NCI-H345 (cell line): ENCODE data around the gene TAS2R60.
A peak's percentile ranks its signal among the peaks of the same experiment; 100 is the strongest.
"Not testable (repeated sequence)": the region's sequence is repeated elsewhere in the genome, so short reads cannot be mapped to it uniquely, and the experiment has no call there.

Source experiments
- DNase-seq: peaks from one replicate; lab custom pipeline; 2025; lab: John Stamatoyannopoulos, UW

The TAS2R60 gene

DNA sequence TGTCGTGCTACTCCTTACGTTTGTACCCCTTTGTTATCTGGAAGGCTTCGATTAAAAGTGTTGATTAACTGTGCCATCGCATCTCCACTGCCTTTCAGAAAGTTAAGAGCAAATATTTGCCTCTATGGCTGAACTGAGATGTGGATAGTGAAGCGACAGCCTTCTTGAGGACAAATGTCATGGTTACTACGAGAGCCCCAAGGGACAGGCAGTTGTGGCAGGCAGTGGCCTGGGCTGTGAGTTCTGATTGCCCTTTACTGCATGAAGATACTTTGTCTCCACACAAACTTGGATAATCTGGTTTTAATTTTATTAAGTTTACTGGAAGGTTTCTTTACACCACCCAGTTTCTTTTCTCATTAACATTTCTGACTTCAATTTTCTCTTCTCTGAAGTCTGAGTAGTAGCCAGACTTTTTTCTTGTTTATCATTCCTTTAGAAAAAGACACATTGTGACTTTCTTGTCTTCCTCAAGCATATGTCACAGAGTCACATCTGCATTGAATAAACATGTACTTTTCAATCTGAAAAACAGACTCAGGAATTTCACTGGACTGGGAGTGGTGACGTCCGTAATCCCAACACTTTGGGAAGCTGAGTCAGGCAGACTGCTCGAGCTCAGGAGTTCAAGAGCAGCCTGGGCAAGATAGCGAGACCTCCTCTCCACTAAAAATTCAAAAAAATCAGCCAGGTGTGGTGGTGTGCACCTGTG lies 36.0 kb downstream of the TAS2R60 start:
- DNase-seq: no peak

DNA sequence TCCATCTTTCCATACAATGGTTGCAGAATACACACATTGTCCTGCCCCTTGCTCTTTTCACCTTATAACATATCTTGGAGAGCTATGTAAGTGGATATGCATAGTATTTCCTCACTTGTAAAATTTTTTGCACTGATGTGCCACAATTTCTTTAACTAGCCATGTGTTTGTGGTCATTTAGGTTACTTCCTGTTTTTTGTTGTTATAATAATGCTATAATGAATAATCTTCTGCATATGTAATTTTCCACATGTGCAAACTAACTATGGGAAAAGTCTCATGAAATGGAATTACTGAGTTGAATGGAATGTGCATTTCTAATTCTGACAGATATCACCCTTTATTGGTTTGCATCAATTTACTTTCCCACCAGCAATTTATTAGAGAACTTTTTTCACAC lies 37.2 kb downstream of the TAS2R60 start:
- no peak for DNase-seq

DNA sequence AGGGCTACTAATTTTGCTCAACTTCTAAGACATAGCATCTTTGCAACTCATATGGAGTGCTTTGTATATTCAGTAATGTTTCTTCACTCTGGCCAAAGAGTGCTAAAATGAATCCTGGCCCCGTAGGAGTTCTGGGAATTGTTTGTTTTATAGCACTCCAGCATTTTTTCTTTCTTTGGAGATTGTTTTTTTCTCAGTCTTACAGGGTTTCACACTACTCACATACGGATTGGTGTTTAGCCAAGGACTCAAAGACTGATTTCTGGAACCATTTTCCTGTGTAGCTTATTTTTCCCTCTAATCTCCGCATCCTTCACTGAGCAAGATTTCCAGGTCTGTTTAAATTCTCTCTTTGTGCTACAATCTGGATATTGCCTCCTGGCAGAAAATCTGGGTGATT lies 40.9 kb downstream of the TAS2R60 start:
- DNase-seq: no peak

DNA sequence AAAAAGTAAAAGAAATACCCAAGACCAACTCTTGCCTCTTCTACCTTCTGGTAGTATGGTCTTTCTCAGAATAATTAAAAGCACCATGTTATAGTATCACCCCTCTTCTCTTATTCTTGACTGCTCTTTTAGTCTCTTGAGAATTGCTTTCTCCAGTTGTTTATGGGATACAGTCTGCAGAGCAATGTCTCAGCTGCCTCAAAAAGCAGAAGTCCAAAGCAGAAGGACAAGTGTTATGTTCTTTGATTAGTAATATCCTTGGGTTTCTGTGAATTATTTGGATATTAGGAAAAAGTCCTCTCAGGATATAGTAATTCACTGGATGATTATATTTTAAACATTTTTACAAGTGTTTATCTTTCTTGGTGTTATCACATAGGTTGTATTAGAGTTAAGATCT lies 41.8 kb downstream of the TAS2R60 start:
- DNase-seq: no peak

DNA sequence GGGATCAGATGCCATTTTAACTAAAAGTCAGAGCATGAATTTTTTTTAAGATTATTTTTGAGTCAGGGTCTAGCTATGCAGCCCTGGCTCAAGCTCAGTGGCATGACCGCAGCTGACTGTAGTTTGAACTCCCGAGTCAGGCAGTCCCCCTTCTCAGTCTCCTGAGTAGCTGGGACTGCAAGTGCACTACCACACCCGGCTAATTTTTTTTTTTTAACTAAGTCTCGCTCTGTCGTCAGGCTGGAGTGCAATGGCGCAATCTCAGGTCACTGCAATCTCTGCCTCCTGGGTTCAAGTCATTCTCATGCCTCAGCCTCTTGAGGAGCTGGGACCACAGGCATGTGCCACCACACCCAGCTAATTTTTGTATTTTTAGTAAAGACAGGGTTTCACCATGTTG lies 42.2 kb downstream of the TAS2R60 start:
- no peak for DNase-seq

DNA sequence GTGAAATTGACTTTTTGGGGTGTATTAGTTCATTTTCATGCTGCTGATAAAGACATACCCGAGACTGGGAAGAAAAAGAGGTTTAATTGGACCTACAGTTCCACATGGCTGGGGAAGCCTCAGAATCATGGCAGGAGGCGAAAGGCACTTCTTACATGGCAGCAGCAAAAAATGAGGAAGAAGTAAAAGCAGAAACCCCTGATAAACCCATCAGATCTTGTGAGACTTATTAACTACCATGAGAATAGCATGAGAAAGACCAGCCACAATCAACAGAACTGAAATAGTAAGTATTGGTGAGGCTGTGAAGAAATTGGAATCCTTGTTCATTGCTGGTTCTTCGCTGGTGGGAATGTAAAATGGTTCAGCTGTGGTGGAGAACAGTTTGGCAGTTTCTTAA lies 43.0 kb downstream of the TAS2R60 start:
- DNase-seq: not testable (repeated sequence)

DNA sequence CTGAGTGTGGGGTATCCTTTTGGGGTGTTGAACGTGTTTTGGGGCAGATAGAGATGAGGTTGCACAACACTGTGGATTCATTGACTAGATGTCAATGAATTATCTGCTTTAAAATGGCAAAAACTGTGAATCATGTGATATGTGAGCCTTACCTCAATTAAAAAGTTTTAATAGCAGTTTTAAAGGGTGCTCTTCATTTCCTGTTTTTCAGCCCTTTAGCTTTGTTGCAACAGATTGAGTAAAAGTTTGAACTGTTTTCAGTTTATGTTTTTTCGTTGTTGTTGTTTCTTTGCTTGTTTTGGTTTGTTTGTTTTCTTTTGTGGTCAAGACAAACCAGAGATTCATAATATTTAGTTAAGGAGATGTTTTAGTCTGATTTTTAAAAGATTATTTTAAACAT lies 43.8 kb downstream of the TAS2R60 start:
- DNase-seq: no peak

DNA sequence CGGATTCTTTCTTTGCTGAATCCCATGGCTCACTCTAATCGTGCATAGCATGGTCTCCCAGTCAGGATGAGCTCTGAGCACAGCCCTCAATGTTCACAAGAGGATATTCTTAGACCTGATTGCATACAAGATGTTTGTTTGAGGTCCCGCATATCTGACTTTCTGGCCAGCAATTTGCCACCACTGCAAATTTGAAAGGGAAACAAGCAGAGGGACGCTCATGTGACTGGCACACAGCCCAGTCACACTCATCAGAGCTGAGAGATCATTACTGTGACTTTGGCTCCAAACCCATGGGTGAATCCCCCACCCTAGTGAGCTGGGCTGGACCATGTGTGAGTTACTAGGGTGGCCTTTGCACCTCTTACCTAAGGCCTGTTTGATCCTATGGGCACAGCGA lies 44.3 kb downstream of the TAS2R60 start:
- DNase-seq: peak; percentile 64

DNA sequence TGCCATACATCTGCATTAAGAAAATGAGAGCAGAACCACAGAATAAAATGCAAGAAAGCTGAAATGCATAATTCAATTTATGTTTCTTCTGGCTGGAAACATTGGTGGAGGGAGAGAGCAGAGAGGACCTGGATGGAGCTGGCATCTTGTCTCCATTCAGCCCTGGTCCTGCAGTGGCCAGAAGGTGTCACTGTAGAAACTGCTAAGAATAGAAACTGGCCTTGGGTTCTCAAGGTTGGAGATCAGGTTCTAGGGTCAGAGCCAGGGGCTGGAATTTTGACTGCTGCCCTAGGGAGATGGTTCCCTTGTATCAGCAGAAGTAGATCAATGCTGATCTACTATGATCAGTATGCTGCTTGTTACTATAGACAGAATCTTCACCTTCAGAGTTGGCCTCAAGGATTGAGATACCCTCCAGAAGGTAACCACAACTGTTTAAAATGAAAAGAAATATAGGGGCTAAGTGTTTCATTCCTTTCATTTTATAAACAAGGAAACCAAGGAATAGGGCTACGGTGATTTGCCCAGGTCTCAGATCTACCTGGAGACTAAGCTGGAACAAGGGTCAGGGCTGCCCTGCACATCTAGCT lies 47.6 kb downstream of the TAS2R60 start:
- DNase-seq: peak; percentile 5

DNA sequence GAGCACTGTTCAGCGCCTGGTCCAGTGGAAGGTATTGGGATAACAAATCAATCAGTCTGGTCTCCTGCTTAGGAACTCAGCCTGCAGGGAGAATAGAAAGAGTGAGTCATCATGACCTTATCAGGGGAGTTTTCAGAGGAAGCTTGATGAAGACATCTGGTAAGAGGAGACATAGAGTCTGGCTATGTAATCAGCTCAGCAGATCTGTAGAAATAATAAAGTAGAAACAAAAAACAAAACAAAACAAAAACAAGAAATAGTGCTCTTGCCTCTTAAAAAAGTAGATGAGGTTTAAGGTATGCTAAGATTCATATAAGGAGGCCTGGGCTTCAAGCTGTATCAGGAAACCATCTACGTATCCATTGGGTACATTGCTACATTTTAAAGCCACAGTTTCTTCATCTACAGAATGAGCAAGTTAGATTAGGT lies 48.8 kb downstream of the TAS2R60 start:
- DNase-seq: no peak

DNA sequence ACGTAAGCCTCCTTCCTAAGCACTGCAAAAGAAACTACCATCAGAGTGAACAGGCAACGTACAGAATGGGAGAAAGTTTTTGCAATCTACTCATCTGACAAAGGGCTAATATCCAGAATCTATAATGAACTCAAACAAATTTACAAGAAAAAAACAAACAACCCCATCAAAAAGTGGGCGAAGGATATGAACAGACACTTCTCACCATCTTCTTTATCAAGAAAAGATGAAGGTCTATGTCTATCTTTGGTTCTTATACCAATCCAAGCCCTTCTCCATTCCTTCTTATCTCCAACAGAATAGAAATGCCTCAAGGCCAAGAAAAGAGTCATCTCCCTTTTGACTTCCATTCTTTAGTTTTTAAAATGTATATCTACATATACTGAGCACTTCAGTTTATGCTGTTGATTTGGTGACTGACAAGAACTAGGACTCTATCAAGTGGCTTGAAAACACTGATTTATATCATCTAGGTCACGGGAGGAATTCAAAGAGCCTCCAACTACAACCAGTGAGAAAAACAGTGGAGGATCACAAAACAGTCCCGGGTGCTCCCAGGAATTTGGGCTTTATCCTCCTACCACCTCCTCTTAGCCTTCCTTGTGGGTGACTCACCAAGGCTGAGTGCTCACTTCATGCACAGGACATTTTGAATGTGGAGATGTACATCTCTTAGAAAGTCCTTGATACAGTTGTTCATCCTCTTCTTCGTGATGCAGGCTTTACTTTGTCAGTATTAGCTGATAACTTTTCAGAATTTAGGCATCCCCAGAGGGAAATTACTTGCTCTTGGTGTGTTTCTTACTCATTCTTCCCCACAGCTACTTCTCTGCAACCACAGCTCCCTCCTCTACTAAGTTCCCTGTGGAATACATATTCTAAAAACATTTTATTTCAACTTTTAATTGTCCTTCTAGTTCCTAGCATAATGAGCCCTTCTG lies 49.8 kb downstream of the TAS2R60 start:
- no peak for DNase-seq

DNA sequence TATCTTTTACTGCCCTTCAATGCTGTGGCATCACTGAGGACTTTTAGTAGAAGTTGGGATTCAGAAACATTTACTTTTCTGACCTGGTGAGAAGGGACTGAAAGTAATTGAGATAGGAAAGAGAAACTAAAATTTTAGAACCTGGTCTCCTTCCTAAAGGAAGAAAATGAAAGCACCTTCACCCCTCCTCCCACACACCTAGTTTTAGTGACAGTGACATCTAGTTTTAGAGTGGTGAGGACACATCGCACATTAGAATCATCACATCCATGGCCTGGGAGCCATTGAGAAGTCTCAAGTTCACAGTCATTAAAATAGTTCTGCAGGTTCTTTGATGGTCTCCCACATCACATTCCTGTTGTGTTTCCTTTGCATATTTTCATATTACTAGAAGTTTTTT lies 50.5 kb downstream of the TAS2R60 start:
- no peak for DNase-seq
